ENCODE measurements around the gene FLT3. TPM values are rescaled to one million over a fixed set of nuclear protein-coding genes. Genes with fewer than 3 reads are reported as not detected.

The FLT3 gene
- total and polyA plus RNA-seq, 10 of the 15 experiments (the other 5 are each of a cell fraction or from before 2014, with no cell fraction given): 0.04 to 0.19 (median 0.11) TPM; not detected in 1

DNA sequence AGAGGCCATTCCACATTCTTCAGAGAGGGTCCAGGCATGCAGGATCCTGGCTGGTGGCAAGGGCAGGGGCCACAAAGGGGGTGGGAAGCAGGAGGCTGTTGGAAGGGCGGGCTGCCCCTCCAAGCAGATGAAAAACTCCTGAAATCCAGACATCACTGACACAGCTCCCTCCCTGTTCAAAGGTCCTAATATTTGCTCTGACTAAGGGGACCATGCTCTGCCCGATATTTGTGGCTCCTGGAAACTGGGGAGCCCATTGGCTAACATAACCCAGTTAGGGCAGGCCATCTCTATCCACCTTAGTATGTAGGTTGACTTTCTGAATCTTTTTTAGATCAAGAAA lies 127.9 kb downstream of the FLT3 start:
- ChIA-PET CTCF (interaction anchor here (0.8 kb wide), 1 partner anchor 10 kb away, joined by 3 read pairs; no protein-coding TSS in a partner anchor), RAD21 (ENCODE audit: unreplicated experiment) (no interaction called here), SMC1A (ENCODE audit: uncharacterized antibody, unreplicated experiment) (no interaction called here), POLR2A (no interaction called here)
- TF ChIP-seq TAF1 (IDR thresholded peaks at IDR 0.05; ENCODE audit: borderline replicate concordance, low read depth, low read length) (no peak), RELA (IDR thresholded peaks at IDR 0.05; ENCODE audit: borderline replicate concordance, partially characterized antibody) (no peak), HCFC1 (IDR thresholded peaks at IDR 0.05; ENCODE audit: low read length) (no peak), PAX5 (IDR thresholded peaks at IDR 0.05; ENCODE audit: borderline replicate concordance, low read depth, low read length) (no peak), CHD1 (IDR thresholded peaks at IDR 0.05; ENCODE audit: low read depth, low read length) (no peak), SRF (IDR thresholded peaks at IDR 0.05; ENCODE audit: low read depth in 2 of 2, low read length in 2 of 2) (no peak), POLR2AphosphoS5 (IDR thresholded peaks at IDR 0.05; ENCODE audit: low read length) (no peak), ZNF384 (IDR thresholded peaks at IDR 0.05; ENCODE audit: borderline replicate concordance, low read depth, low read length) (no peak), E4F1 (IDR thresholded peaks at IDR 0.05; ENCODE audit: borderline replicate concordance, partially characterized antibody) (no peak), SUZ12 (IDR thresholded peaks at IDR 0.05; ENCODE audit: unreplicated experiment) (no peak), PAX8 (IDR thresholded peaks at IDR 0.05) (no peak), CEBPB (IDR thresholded peaks at IDR 0.05; ENCODE audit: borderline replicate concordance in 1 of 2, low read depth in 2 of 2, low read length in 2 of 2) (no peak), MAX (IDR thresholded peaks at IDR 0.05; ENCODE audit: low read depth, low read length) (no peak), RUNX3 (IDR thresholded peaks at IDR 0.05; ENCODE audit: low read length) (no peak), CREB1 (IDR thresholded peaks at IDR 0.05; ENCODE audit: low read depth) (no peak), ASH2L (IDR thresholded peaks at IDR 0.05; ENCODE audit: borderline replicate concordance, low read depth) (no peak)
- BruUV-seq (replicated peaks): no TSS peak
- DNase-seq (ENCODE audit: low read depth, low spot score) (no peak), ATAC-seq (no peak), FAIRE-seq (no peak)
- no peaks in the 10 kb centered on the region for H4K20me1 ChIP-seq (ENCODE audit: control insufficient read depth, insufficient read depth)
- H3K4me1 ChIP-seq (ENCODE audit: control insufficient read depth, insufficient read depth, low read length): no peaks in the 10 kb centered on the region
- H3K9me3 ChIP-seq (replicated peaks; ENCODE audit: control insufficient read depth, insufficient read depth, low read length): no peaks in the 10 kb centered on the region
- peaks cover 21 to 37% of the 10 kb centered on the region in 2 experiments for H3K27me3 ChIP-seq (replicated peaks in 1 of 2; ENCODE audit: control insufficient read depth in 2 of 2, insufficient read depth in 2 of 2, low read length in 1 of 2)
- no peak overlapping the region for H3K9ac ChIP-seq (ENCODE audit: control insufficient read depth, insufficient read depth, low read length)
- 15% methylated on average over 2 of the region's 2 CpGs for WGBS (ENCODE audit: insufficient coverage, insufficient replicate concordance, low lambda C conversion rate, missing lambda C conversion rate)
- H2AFZ ChIP-seq (ENCODE audit: control insufficient read depth, low read depth, low read length): no peak overlapping the region
- no peaks in the 10 kb centered on the region for H3K79me2 ChIP-seq (ENCODE audit: control insufficient read depth, insufficient read depth, low read length)
- no peaks in the 10 kb centered on the region for H3K36me3 ChIP-seq (ENCODE audit: control insufficient read depth in 2 of 2, insufficient read depth in 2 of 2, low read length in 1 of 2)
- H3K4me3 ChIP-seq: no peak overlapping the region
- H3K4me2 ChIP-seq (ENCODE audit: control insufficient read depth, insufficient read depth): no peak overlapping the region
- intact Hi-C loops (cut with micrococcal nuclease; ENCODE audit: unreplicated experiment) (no loop called here), in situ Hi-C loops (cut with MboI) (no loop called here)
- H3K27ac ChIP-seq (ENCODE audit: control insufficient read depth, insufficient read depth): no peak overlapping the region
